Measurements from ENCODE around the gene LDB2.
A peak's percentile ranks its signal among the peaks of the same experiment; 100 is the strongest.

The LDB2 gene

DNA sequence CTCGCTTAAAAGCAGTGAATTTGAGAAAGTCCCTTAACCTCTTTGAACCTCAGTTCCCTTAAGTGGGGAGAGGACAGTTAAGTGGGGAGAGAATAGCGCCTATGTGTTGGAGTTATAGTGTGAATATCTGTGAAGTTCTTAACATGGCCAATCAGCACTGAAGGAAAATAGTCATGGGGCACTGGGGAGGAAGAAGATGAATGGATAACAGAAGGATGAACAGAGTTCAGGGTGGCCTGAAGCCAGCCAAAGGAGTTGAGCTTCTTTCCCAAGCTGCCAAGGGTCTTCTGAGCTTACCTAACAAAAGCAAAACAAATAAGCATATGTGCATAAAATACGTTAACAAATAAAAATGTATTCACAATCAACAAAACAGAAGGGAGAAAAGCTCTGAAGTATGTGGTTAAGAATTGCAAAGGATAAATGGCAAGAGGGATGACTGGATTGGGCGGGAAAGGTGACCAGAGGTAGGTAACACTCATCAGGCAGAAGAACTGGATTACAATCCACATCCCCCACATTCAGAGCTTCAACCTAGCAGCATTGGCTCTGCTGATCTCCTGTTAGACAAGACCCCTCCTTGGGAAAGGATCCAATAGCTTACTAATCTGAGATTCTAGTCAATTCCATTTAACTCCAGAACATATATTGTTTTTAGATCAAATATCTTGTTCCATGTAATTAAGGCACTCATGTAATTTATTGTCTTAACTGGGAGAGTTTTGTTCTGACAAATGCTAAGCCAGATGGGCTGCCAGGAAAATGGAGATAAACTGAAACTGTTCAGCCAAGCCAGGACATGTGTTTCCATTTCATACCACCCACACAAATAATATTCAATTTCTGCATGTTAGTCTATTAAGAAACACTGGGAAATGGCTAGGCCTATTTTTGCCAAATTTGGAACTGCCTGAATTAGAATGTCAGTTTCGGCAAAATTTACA, 221.2 kb downstream of the LDB2 start:
- DNase-seq: no peak

DNA sequence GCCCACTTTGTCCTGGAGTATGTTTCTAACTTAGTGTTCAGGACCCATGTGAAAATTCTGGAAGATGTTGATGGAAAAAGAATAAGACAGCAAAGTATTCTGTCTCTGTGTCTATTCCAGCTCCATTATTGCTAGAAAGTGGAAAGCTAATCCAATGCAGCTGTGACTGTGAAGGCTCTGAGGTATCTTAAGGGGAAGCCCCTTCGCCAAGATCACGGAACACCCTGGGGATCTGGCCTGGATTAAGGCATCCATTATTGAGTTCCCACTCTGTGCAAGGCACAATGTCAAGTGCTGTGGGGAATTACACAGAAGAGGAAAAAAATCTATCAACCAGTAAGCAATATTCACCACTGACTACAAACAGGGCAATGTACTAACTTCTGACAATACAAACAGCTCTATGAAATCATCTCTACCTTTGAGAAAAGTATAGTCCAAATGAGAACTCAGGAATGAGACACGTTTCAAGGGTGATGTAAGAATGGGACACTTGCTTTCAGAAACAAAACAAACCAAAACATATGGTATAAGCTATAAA, 222.1 kb downstream of the LDB2 start:
- DNase-seq: no peak

DNA sequence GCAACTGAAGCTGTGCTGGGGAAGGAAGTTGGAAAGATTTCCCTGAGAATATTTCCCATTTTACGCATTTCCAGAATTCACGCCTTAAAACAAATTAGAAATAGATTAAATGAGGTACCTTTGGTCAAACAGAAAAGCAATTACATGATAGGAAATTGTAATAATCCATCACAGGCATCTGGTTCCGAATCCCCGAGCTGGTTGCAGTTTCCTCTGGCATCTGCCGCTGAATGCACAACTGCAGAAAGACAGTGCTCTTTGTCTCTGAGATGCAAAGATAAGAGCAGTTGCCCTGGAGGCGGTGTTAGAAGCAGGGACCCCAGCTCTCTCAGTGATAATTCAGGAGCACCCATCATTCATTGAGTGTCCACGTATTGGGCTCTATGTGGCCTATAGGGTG, 224.4 kb downstream of the LDB2 start:
- no peak for DNase-seq

DNA sequence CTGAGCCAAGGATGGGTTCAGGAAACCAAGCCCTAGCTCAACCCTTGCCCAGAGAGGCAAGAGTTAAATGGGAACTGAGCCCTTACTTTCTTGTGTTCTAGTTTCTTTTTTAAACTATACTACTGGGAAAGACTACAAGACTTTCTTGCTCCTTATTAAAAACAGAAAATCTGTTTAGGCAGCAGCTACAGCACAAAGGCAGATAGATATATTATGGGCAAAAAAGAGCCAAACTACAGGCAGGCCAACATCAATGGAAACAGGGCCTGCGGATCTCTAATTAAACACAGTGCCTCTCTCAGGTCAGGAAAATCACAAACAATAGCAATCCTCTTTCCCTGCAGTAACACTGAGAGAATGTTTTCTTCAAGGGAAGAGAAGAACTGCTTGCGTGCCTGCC, 226.0 kb downstream of the LDB2 start:
- no peak for DNase-seq

DNA sequence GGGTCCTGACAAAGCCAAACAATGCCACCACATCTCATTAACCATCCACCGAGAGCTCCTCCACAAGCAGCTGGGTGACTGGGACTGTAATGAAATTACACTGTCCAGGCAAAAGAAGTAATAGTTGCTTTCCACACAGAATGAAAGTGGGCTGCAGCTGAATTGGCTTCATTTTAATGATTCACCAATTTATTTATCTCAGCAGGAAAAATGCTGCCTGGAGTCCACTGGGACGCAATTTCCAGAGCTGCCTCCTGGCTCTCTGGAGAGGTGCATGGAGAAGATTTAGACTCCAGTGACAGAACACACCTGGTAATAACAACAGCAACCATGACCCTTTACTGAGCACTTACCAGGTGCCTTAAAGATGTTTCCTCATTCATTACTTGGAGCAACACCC, 226.7 kb downstream of the LDB2 start:
- no peak for DNase-seq

DNA sequence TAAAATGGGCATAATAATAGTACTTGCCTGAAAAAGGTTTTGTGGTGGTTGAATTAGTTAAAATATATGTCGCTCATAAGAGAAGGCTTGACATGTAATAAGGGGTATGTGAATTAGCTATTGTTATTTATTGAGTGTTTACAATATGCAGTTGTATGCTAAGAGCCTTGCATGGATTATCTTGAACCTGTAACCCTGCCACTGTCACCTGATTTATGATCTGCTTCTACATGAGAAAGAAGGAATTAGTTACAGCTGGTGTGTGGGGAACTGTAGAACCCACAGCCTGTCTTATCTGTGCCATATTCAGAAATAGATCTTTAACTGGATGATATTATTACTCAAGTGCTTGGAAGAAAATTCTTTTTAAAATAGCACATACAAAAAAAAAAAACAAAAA, 227.7 kb downstream of the LDB2 start:
- DNase-seq: no peak

DNA sequence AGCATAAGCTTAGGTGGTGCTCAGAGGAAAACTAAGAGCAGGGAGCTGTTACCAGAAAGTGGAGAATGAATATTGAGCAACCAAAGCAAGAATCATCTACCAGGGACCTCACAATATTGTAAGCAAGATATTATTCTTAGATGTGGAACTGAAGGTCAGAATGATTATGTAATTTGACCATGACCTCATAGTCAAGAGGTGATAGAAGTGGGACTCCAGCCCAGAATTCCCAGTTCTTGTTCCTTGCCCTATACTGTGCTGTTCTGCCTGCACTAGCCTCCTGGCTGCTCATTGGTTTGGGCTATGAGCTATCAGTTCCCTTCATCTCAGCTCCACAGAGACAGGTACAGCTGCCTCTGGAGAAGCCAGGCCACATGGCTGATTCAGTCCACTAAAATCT, 229.4 kb downstream of the LDB2 start:
- no peak for DNase-seq

DNA sequence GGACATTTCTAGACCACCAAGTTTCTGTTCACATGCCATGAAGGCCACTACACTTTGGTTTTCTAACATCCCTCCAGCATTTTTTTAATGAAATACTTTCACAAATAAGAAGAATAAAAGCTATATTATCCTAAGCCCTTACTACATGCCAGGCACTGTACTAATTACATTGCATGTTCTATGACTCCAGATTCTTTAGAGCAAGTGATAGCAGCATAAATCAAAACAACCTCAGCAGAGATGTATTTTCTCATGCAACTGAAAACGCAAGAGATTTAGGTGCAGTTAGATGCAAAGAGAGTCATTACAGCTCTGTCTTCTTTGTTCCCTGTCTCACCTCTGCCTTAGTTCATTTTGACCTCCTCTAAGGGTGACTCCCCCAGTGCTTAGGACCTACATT, 230.0 kb downstream of the LDB2 start:
- no peak for DNase-seq

DNA sequence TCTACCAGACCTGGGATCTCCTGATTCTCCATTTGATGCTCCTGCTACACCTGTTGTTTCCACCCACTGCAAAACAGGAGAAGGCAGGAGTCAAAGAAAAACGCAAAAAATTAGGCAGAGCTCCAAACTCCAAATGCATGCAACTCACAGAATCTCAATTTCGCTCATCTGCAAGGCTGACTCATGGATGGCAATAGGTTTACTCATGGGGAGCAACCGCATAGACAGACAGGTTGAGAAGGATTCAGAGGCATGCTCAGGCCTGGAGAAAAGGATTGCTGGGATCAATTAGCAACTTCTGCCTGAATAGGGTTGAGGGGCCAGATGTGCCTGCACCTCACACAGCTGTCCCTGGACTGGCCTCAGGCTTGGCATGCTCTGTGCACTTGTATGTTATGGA, 231.0 kb downstream of the LDB2 start:
- no peak for DNase-seq

DNA sequence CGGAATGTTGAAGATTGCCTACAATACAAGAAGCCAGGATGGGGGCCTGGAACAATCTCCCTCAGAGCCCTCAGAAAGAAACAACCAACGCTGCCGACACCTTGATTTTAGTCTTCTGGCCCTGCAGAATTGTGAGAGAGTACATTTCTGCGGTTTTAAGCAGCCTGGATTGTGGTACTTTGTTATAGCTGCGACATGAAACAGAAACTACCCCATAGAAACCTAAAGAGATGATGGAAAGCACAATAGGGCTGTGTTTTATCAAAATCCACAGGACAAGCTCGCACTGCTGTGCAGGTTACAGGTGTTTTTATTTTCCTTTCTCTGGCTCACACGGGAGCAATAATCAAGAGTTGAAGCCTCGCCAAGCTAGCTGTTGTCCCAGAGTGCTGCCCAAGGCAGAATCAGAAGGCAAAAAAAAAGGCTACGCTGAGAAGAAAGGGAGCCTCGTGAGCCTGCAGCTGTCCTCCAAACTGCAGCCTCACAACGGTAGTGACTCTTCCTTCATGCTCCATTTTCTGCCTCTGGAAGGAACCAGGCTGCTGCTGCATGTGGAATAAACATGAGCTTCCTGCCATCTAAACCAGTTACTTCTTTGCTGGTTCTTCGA, 232.4 kb downstream of the LDB2 start:
- DNase-seq: no peak

DNA sequence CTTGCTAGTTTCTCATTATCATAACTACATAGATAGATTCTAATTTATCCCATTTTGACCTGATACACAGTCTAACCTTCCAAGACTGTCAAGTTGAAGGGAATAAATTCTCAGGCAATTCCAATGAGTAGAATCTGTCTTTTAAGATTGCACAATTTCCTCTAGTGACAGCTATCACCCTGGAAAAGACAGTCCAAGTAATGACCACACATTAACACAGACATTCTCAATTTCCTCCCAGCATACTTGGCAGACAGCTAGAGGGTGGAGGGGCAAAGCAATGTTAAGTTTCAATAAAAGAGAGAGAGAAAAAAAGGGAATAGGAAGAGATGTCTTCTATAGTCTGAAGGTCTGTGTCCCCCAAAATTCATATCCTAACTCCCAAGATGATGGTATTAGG, 234.7 kb downstream of the LDB2 start:
- no peak for DNase-seq

DNA sequence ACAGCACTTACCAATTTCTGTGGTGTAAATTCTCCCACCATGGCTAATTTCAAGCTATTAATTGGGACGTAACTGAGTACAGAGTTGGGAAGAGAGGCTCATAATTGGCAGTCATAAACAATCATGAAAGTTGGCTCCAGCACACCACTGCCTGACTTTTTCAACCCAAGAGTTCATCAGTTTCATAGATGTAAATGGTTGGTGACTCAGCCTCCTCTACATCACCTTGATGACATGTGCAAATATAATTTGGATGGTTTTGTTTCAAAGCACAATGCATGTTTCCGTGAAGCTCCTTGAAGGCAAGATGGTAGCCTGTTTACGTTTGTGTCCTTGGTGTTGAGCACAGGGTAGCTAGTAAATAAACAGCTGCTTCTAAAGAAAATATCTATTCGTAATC, 235.1 kb downstream of the LDB2 start:
- DNase-seq: no peak

DNA sequence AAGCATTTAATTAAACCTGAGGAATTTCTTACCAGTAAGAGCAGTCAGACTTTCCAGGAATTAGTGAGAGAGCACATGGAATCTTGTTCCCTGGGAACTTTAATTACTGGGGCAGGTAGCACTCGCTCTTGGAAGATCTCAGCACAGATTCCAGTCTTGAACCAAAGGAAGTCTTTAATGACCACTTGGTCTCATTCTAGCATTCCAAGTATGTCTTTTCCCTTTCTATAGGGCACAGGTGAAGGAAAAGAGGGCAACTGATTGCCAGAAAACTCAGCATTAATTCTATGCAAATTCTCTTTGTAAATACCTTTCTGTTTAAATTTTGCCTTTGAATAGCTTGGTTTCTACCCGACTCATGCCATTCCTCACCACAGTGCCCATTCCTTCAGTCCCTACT, 236.6 kb downstream of the LDB2 start:
- DNase-seq: no peak

DNA sequence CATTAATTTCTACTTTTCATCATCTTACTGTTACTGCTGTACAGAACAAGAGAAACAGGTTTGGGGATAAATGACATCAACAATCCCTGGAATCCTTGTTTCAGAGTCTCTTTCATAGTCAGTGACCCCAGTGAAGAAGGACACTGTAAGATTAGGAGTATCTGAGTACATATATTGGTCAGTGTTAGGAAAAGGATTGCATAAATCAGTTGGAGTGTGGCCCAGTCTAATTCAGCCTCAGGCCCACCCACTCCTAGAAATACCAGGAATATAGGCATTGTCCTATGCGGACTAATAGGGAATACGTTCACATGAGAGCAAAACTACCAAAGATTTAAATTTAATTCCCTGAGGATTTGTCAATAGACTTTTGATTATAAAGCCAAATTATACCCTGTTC, 237.8 kb downstream of the LDB2 start:
- DNase-seq: no peak

DNA sequence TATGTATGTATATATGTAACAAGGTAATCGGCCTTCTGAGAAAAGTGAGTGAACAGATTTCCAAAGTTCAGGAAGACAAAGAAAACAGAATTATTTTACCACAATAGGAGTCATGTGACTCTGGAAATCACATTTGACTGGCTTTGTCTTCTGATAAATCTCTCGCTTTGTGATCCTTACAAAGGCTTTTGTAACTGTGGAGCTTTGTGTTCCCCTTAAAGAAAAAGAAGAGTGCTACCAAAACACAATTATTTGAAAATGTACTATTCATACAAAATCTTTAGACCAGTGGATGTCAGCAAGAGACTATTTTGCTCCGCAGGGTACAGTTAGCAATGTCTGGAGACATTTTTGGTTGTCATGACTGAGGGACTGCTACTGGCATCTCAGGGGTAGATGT, 238.8 kb downstream of the LDB2 start:
- DNase-seq: peak in 1 of 2 donors; percentile 76

DNA sequence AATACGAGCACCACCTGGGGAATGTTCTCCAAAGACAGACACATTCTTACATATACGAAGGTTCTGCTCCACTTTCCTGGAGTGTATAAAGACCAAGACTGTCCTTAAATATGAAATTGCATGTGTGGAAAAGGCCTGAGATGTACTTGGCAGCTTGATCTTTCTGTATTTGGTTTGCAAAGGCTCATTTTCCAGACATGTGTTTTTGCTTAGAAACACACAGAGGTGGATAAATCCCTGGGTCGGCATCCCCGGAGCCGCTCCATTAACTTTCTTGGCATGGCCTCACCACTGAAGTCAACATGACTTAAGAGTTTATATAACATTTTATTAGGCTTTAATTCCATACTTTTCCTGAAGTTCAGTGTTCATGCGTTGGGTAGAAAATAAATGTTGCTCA, 239.4 kb downstream of the LDB2 start:
- no peak for DNase-seq

DNA sequence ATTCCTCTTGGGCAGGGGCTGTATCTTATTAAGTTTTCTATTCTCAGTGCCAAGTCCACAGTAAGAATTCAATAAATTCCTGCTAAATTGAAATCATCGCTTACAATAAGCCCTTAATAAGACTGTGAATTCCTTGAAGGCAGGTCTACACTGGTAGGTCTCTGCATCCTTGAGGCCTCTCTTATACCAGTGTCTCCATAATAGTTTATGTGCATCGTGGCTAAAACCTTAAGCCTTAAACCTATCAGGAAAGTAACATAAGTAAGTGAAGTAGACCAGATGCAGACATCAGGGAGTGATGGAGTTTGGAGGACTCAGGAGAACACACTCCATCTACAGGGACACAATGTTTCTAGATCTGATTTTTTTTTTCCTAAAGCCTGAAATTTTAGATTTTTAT, 240.3 kb downstream of the LDB2 start:
- DNase-seq: no peak

DNA sequence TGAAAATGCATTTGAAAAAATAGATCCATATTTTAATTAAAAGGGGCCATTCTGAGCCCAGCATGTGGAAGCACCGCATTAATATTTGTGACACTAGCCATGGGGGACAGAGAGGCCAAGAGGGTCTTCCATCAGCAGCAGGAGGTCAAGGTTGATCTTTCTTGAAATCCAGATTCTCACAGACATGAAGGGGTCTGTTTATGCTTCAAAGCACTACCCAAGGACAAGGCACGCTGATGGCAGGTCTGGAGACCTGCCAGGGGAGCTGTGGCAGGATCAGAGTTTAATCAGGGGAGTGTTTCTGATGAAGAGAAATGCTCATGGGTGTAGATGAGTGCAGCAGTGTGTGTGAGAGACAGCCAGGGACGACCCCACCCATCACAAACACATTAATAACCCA, 243.3 kb downstream of the LDB2 start:
- DNase-seq: no peak

DNA sequence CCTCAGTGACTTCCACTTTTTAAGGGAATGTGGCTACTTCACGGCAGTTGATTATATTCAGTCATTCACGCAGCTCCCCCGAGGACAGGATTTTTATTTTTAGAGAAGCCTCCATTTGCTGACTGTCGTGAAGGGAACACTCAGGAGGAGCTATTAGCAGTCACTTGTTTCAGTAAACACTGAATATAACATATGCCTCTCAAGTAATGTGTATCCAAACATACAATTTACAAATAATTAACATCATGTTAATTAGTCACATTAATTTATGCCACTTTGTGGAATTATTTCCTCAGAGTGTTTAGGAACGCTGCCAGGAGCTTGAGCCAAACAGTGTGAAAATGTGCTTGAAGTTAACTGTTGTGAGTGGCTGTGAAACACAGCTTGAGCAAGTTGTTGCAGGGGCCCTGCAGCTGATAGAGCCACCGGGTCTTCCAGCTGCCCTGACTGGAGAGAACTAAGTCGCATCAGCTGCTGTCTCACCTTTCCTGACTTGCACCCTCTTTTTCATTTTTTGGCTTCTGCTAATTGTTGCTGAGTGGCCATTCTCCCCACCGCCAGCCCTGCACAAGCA, 245.6 kb downstream of the LDB2 start:
- DNase-seq: no peak

DNA sequence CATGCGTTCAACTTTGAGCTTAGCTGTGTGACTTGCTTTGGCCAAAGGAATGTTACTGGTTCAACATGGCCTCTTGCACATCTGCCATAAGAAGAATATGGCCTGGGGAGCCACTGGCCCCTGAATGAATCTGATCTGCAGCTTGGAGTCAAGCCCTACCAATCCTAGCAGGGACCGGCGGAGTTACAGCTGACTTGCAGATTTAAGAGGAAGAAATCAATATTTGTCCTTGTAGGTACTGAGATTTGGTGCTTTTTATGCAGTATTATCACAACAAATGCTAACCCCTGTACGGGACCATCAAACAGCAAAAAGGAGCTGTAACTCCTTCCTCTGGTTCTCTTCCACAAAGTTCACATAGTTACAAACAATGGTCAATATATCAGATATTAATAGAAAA, 252.0 kb downstream of the LDB2 start:
- no peak for DNase-seq

DNA sequence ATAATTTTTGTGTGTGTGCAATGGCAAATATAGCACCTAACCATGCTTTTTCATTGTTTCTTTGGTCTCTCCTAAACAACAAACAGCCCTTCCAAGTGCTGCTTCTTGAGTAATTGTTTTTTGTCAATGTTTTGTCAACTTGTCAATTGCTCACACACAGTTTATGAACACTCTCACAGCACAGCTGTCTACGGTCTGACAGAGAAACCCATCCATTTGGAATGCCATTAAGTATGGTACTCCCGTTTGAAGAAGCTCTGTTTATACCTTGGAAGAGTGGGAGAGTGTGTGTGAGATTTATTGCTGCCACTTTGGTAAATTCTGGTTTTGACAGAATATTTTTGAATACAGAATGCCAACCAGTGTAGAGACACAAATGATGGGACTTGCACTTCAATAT, 254.6 kb downstream of the LDB2 start:
- no peak for DNase-seq

DNA sequence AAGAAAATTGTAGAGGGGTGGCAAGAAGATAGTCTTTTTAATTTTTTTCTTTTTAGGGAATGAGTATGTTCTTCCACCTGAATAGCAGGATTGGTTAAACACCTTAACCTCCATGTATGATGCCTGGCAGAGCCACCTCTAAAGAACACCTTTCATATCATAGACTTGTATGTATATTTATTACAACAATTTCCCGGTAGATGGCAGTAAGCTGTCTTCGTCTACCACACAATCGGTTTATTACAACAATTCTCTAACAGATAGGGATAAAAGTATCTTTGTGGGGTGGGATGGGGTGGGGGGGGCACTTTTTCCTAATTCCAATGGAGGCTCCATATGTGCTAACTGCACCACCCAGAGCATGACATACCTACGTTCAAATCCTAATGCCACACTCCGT, 255.5 kb downstream of the LDB2 start:
- DNase-seq: peak in 1 of 2 donors; percentile 62

DNA sequence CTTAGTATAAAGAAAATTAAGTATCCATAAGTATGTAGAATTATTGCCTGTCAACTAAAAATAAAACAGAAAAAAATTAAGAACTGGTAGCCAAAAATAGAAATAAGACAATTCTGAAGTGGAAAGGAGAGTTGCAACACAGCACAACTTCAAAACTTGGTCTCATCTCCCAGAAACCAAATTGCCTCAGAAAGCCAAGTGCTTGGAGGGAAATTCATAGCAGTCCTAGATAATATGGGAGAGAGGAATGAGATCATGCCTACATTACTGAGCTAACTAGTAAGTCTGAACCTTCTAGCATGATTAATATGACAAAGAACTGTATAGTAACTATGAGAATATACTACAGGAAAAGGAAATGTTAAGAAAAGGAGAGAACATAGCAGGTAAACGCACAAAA, 256.5 kb downstream of the LDB2 start:
- no peak for DNase-seq

Data from hippocampal formation (tissue), 2 donors.